Trophoblast cell (in vitro differentiated cells and primary cell): ENCODE data around the gene TRIM56.
A peak's percentile ranks its signal among the peaks of the same experiment; 100 is the strongest.

Experiments used
- DNase-seq, 2 donors: peaks; one replicate each; pipeline ENCODE4 v3.0.0-alpha.2; 2016
- H2AFZ ChIP-seq: 2 replicates; pipeline ENCODE4 v1.6.1; 2013; ENCODE audit warnings: low read length, moderate library complexity, mild to moderate bottlenecking; ENCODE audit not compliant: insufficient read depth, poor library complexity
- H2AK5ac ChIP-seq: 2 replicates; pipeline ENCODE4 v1.6.1; 2013; ENCODE audit warnings: mild to moderate bottlenecking, low read length
- H2BK120ac ChIP-seq: 2 replicates; pipeline ENCODE4 v1.6.1; 2013; ENCODE audit warnings: low read length, mild to moderate bottlenecking, moderate library complexity; ENCODE audit not compliant: insufficient read depth, poor library complexity
- H2BK12ac ChIP-seq: 2 replicates; pipeline ENCODE4 v1.6.1; 2013; ENCODE audit warnings: mild to moderate bottlenecking, low read length, moderate library complexity
- H2BK5ac ChIP-seq: 2 replicates; pipeline ENCODE4 v1.6.1; 2013; ENCODE audit warnings: low read length, low read depth, moderate library complexity, mild to moderate bottlenecking; ENCODE audit not compliant: poor library complexity
- H3K14ac ChIP-seq: 2 replicates; pipeline ENCODE4 v1.6.1; 2013; ENCODE audit warnings: mild to moderate bottlenecking, low read length
- H3K18ac ChIP-seq: 2 replicates; pipeline ENCODE4 v1.6.1; 2013; ENCODE audit warnings: mild to moderate bottlenecking, low read length
- H3K23ac ChIP-seq: 2 replicates; pipeline ENCODE4 v1.6.1; 2013; ENCODE audit warnings: low read length
- H3K27ac ChIP-seq: 2 replicates; pipeline ENCODE4 v1.5.1; 2013; ENCODE audit warnings: low read depth, mild to moderate bottlenecking, inconsistent platforms, low read length, moderate library complexity
- H3K27me3 ChIP-seq: 2 replicates; pipeline ENCODE4 v1.6.1; 2013; ENCODE audit warnings: inconsistent platforms, mild to moderate bottlenecking, low read length, moderate library complexity; ENCODE audit not compliant: insufficient read depth
- H3K36me3 ChIP-seq, 2 experiments: 1 replicate in 1 of 2; 2 replicates in 1 of 2; pipeline ENCODE4 v1.6.1; 2013; ENCODE audit warnings: low read length in 2 of 2, mild to moderate bottlenecking in 2 of 2, moderate library complexity in 1 of 2; ENCODE audit not compliant: insufficient read depth in 2 of 2, control insufficient read depth in 1 of 2
- H3K4ac ChIP-seq: 2 replicates; pipeline ENCODE4 v1.6.1; 2013; ENCODE audit warnings: low read depth, mild to moderate bottlenecking, low read length, moderate library complexity
- H3K4me1 ChIP-seq, 2 experiments: 1 replicate in 1 of 2; 2 replicates in 1 of 2; pipeline ENCODE4 v1.6.1; 2013; ENCODE audit warnings: low read length in 2 of 2, mild to moderate bottlenecking in 2 of 2, moderate library complexity in 1 of 2; ENCODE audit not compliant: insufficient read depth in 2 of 2, control insufficient read depth in 1 of 2
- H3K4me2 ChIP-seq: 2 replicates; pipeline ENCODE4 v1.6.1; 2013; ENCODE audit warnings: inconsistent platforms, mild to moderate bottlenecking, low read length, moderate library complexity
- H3K4me3 ChIP-seq: 2 replicates; pipeline ENCODE4 v1.5.1; 2013; ENCODE audit warnings: mild to moderate bottlenecking, low read depth, low read length, inconsistent platforms
- H3K79me1 ChIP-seq: one replicate; pipeline ENCODE4 v1.6.1; 2013; ENCODE audit warnings: low read length
- H3K79me2 ChIP-seq: 2 replicates; pipeline ENCODE4 v1.6.1; 2013; ENCODE audit warnings: low read length, mild to moderate bottlenecking; ENCODE audit not compliant: control insufficient read depth, insufficient read depth, poor library complexity
- H3K9ac ChIP-seq: 2 replicates; pipeline ENCODE4 v1.6.1; 2013; ENCODE audit warnings: mild to moderate bottlenecking, low read length
- H3K9me3 ChIP-seq: 2 replicates; pipeline ENCODE4 v1.6.1; 2013; ENCODE audit warnings: low read depth, mild to moderate bottlenecking, control low read depth, inconsistent platforms, low read length; ENCODE audit not compliant: insufficient read depth
- H4K12ac ChIP-seq: 2 replicates; pipeline ENCODE4 v1.6.1; 2013; ENCODE audit warnings: low read depth, mild to moderate bottlenecking, low read length, moderate library complexity
- H4K8ac ChIP-seq: 2 replicates; pipeline ENCODE4 v1.6.1; 2013; ENCODE audit warnings: low read depth, mild to moderate bottlenecking, low read length, moderate library complexity
- H4K91ac ChIP-seq: one replicate; pipeline ENCODE4 v1.6.1; 2013; ENCODE audit warnings: low read depth, mild to moderate bottlenecking, low read length, moderate library complexity
- WGBS: extraction: QIAGEN DNeasy Blood & Tissue Kit; methylation state at CpG from one replicate; pipeline ENCODE4 v1.1.7; 2013; ENCODE audit warnings: missing lambda C conversion rate; ENCODE audit not compliant: insufficient read length, insufficient coverage; ENCODE audit errors: extremely low coverage; 5-methylcytosine and 5-hydroxymethylcytosine counted together

TRIM56 gene

GRCh38 chr7:101094791-101095375 lies 9.6 kb downstream of the TRIM56 start:
- peak; percentile 89 to 97 for DNase-seq
- H3K4me3 ChIP-seq: no peak overlapping the region
- H3K9me3 ChIP-seq: peaks cover 3% of the 10 kb centered on the region
- no peaks in the 10 kb centered on the region for H3K36me3 ChIP-seq
- H2AFZ ChIP-seq: no peak overlapping the region
- WGBS: no CpG with 5 or more reads among the region's 12 CpGs
- no peak overlapping the region for H3K14ac ChIP-seq
- H3K4ac ChIP-seq: no peak overlapping the region
- no peak overlapping the region for H4K12ac ChIP-seq
- H2AK5ac ChIP-seq: no peak overlapping the region
- peaks cover 6% of the 10 kb centered on the region for H3K79me1 ChIP-seq
- no peak overlapping the region for H3K23ac ChIP-seq
- H3K4me1 ChIP-seq: peaks cover 4 to 8% of the 10 kb centered on the region in 2 experiments
- no peak overlapping the region for H3K18ac ChIP-seq
- H3K27ac ChIP-seq: no peak overlapping the region
- H3K27me3 ChIP-seq: no peaks in the 10 kb centered on the region
- no peak overlapping the region for H3K9ac ChIP-seq
- peak overlapping the region; percentile 35 for H4K91ac ChIP-seq
- no peak overlapping the region for H4K8ac ChIP-seq
- H2BK120ac ChIP-seq: no peak overlapping the region
- no peaks in the 10 kb centered on the region for H3K79me2 ChIP-seq
- peak overlapping the region; percentile 19 for H2BK5ac ChIP-seq
- H2BK12ac ChIP-seq: no peak overlapping the region
- H3K4me2 ChIP-seq: no peak overlapping the region

- H3K18ac ChIP-seq: no peak overlapping the region
- H4K8ac ChIP-seq: no peak overlapping the region
- H3K27me3 ChIP-seq: no peaks in the 10 kb centered on the region
- no peak overlapping the region for H3K27ac ChIP-seq
- peaks cover 18 to 19% of the 10 kb centered on the region in 2 experiments for H3K4me1 ChIP-seq
- H2AK5ac ChIP-seq: no peak overlapping the region
- no peaks in the 10 kb centered on the region for H3K36me3 ChIP-seq
- DNase-seq: no peak
- H3K79me2 ChIP-seq: no peaks in the 10 kb centered on the region
- H3K4ac ChIP-seq: no peak overlapping the region
- WGBS: no CpG with 5 or more reads among the region's 6 CpGs
- no peaks in the 10 kb centered on the region for H3K9me3 ChIP-seq
- H3K4me3 ChIP-seq: no peak overlapping the region
- H3K79me1 ChIP-seq: peaks cover 17% of the 10 kb centered on the region
- H3K4me2 ChIP-seq: no peak overlapping the region
- H3K9ac ChIP-seq: no peak overlapping the region
- H2BK120ac ChIP-seq: no peak overlapping the region
- H4K91ac ChIP-seq: no peak overlapping the region
- no peak overlapping the region for H3K14ac ChIP-seq
- no peak overlapping the region for H3K23ac ChIP-seq
- no peak overlapping the region for H4K12ac ChIP-seq
- H2BK12ac ChIP-seq: no peak overlapping the region
- H2BK5ac ChIP-seq: no peak overlapping the region
- no peak overlapping the region for H2AFZ ChIP-seq
These were observed 11.2 kb downstream of the TRIM56 start for GRCh38 chr7:101096331-101096956.

GRCh38 chr7:101096957-101097347 lies 11.7 kb downstream of the TRIM56 start:
- no CpG with 5 or more reads among the region's 5 CpGs for WGBS
- H3K27ac ChIP-seq: no peak overlapping the region
- H3K9ac ChIP-seq: no peak overlapping the region
- H3K23ac ChIP-seq: no peak overlapping the region
- no peak for DNase-seq
- no peak overlapping the region for H2AK5ac ChIP-seq
- H3K4me1 ChIP-seq: peaks cover 21% of the 10 kb centered on the region in 2 experiments
- H2BK12ac ChIP-seq: no peak overlapping the region
- H3K18ac ChIP-seq: no peak overlapping the region
- H3K4ac ChIP-seq: no peak overlapping the region
- H3K4me3 ChIP-seq: no peak overlapping the region
- H2BK5ac ChIP-seq: no peak overlapping the region
- H2AFZ ChIP-seq: no peak overlapping the region
- H2BK120ac ChIP-seq: no peak overlapping the region
- no peak overlapping the region for H4K91ac ChIP-seq
- no peak overlapping the region for H4K12ac ChIP-seq
- H3K79me2 ChIP-seq: no peaks in the 10 kb centered on the region
- no peaks in the 10 kb centered on the region for H3K27me3 ChIP-seq
- H3K4me2 ChIP-seq: no peak overlapping the region
- H3K9me3 ChIP-seq: no peaks in the 10 kb centered on the region
- H3K79me1 ChIP-seq: peaks cover 17% of the 10 kb centered on the region
- H3K36me3 ChIP-seq: no peaks in the 10 kb centered on the region
- H4K8ac ChIP-seq: no peak overlapping the region
- no peak overlapping the region for H3K14ac ChIP-seq

GRCh38 chr7:101097561-101097960 lies 12.3 kb downstream of the TRIM56 start:
- Histone ChIP-seq H3K14ac (no peak overlapping the region), H3K4ac (no peak overlapping the region), H3K36me3 (no peaks in the 10 kb centered on the region), H2AFZ (no peak overlapping the region), H2BK5ac (peak overlapping the region; percentile 37), H4K8ac (no peak overlapping the region), H2BK12ac (peak overlapping the region; percentile 61), H3K79me2 (peaks cover 1% of the 10 kb centered on the region), H4K12ac (no peak overlapping the region), H3K27me3 (no peaks in the 10 kb centered on the region), H3K4me3 (no peak overlapping the region), H3K9ac (no peak overlapping the region), H3K4me1 (peaks cover 21% of the 10 kb centered on the region in 2 experiments), H3K79me1 (peaks cover 17% of the 10 kb centered on the region), H4K91ac (no peak overlapping the region), H3K27ac (no peak overlapping the region), H3K23ac (no peak overlapping the region), H3K18ac (no peak overlapping the region), H3K4me2 (no peak overlapping the region), H3K9me3 (no peaks in the 10 kb centered on the region), H2AK5ac (peak overlapping the region; percentile 75), H2BK120ac (no peak overlapping the region)
- no CpG with 5 or more reads among the region's 4 CpGs for WGBS
- peak; percentile 75 to 78 for DNase-seq
